HL-60 (cell line): Measurements from ENCODE around the gene TTC34.
"Not testable (repeated sequence)": the region's sequence is repeated elsewhere in the genome, so short reads cannot be mapped to it uniquely, and the experiment has no call there.

Experiments
- POLR2AphosphoS5 ChIP-seq: IDR thresholded peaks from 2 replicates; pipeline ENCODE4 v1.6.1; 2012; ENCODE audit warnings: low read depth
- SPI1 ChIP-seq: IDR thresholded peaks from 2 replicates; pipeline ENCODE4 v1.6.1; 2012; ENCODE audit warnings: low read depth, mild to moderate bottlenecking, borderline replicate concordance
- TF ChIP-seq, protein P1 (sequence below): IDR thresholded peaks from one replicate; pipeline ENCODE4 v1.5.1; 2011; ENCODE audit warnings: low read length, control low read depth, inconsistent platforms; ENCODE audit not compliant: insufficient read depth
- TF ChIP-seq, protein P2 (sequence below): IDR thresholded peaks from 2 replicates; pipeline ENCODE4 v1.6.1; 2012; ENCODE audit warnings: low read depth; ENCODE audit not compliant: insufficient replicate concordance

DNA sequence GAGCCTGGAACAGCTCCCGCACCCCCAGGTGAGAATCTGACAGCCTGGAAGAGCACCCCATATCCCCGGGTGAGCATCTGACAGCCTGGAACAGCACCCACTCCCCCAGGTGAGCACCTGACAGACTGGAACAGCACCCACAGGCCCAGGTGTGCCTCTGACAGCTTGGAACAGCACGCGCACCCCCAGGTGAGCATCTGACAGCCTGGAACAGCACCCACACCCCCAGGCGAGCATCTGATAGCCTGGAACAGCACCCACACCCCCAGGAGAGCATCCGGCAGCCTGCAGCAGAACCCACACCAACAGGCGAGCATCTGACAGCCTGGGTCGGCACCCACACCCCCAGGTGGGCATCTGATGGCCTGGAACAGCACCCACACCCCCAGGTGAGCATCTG is 141.7 kb downstream of the TTC34 start:
- TF ChIP-seq, protein P1, sequence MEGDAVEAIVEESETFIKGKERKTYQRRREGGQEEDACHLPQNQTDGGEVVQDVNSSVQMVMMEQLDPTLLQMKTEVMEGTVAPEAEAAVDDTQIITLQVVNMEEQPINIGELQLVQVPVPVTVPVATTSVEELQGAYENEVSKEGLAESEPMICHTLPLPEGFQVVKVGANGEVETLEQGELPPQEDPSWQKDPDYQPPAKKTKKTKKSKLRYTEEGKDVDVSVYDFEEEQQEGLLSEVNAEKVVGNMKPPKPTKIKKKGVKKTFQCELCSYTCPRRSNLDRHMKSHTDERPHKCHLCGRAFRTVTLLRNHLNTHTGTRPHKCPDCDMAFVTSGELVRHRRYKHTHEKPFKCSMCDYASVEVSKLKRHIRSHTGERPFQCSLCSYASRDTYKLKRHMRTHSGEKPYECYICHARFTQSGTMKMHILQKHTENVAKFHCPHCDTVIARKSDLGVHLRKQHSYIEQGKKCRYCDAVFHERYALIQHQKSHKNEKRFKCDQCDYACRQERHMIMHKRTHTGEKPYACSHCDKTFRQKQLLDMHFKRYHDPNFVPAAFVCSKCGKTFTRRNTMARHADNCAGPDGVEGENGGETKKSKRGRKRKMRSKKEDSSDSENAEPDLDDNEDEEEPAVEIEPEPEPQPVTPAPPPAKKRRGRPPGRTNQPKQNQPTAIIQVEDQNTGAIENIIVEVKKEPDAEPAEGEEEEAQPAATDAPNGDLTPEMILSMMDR: not testable (repeated sequence)
- TF ChIP-seq, protein P2, sequence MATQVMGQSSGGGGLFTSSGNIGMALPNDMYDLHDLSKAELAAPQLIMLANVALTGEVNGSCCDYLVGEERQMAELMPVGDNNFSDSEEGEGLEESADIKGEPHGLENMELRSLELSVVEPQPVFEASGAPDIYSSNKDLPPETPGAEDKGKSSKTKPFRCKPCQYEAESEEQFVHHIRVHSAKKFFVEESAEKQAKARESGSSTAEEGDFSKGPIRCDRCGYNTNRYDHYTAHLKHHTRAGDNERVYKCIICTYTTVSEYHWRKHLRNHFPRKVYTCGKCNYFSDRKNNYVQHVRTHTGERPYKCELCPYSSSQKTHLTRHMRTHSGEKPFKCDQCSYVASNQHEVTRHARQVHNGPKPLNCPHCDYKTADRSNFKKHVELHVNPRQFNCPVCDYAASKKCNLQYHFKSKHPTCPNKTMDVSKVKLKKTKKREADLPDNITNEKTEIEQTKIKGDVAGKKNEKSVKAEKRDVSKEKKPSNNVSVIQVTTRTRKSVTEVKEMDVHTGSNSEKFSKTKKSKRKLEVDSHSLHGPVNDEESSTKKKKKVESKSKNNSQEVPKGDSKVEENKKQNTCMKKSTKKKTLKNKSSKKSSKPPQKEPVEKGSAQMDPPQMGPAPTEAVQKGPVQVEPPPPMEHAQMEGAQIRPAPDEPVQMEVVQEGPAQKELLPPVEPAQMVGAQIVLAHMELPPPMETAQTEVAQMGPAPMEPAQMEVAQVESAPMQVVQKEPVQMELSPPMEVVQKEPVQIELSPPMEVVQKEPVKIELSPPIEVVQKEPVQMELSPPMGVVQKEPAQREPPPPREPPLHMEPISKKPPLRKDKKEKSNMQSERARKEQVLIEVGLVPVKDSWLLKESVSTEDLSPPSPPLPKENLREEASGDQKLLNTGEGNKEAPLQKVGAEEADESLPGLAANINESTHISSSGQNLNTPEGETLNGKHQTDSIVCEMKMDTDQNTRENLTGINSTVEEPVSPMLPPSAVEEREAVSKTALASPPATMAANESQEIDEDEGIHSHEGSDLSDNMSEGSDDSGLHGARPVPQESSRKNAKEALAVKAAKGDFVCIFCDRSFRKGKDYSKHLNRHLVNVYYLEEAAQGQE: not testable (repeated sequence)
- TF ChIP-seq SPI1, POLR2AphosphoS5: not testable (repeated sequence)
